Activated naive CD4-positive, alpha-beta T cell treated with anti-CD3 and anti-CD28 coated beads, Interleukin-2, amount 50 U/mL, for 72 hours (primary cell): ENCODE results near the gene PPARG. TPM values are rescaled to one million over a fixed set of nuclear protein-coding genes. Genes with fewer than 3 reads are reported as not detected.
"Not testable (repeated sequence)": the region's sequence is repeated elsewhere in the genome, so short reads cannot be mapped to it uniquely, and the experiment has no call there.

Experiments
- ATAC-seq, 2 donors: fragments of 150-1000 bp; cut with Tn5 transposase; 2 replicates each; pipeline ENCODE4 v1.10.0; 2021; ENCODE audit warnings: mild to moderate bottlenecking in 2 of 2, moderate library complexity in 2 of 2
- DNase-seq, 2 donors: peaks; one replicate each; pipeline ENCODE4 v3.0.0; 2021 to 2022; ENCODE audit warnings: low spot score in 2 of 2
- H3K27ac Mint-ChIP-seq, 2 donors: one replicate each; pipeline ENCODE4 v1.8.0; 2022; ENCODE audit warnings: mild to moderate bottlenecking in 2 of 2, mixed read lengths in 2 of 2
- H3K36me3 Mint-ChIP-seq, 2 donors: one replicate each; pipeline ENCODE4 v1.8.0; 2022; ENCODE audit warnings: mixed read lengths in 2 of 2
- H3K9me3 Mint-ChIP-seq, 2 donors: one replicate each; pipeline ENCODE4 v1.8.0; 2022; ENCODE audit warnings: mixed read lengths in 2 of 2
- total RNA-seq, 2 donors: library from RNA; stranded (reverse); gene quantifications; one replicate each; pipeline ENCODE4 v1.2.3, GENCODE V29; 2022

The PPARG gene
- total RNA-seq, 2 donors from 2014 or later: 0.14 TPM; not detected in 1

- no peak for DNase-seq
- H3K9me3 Mint-ChIP-seq: no peaks in the 10 kb centered on the region
- no peak overlapping the region for H3K27ac Mint-ChIP-seq
- ATAC-seq: no peak
- peaks cover 0 to 4% of the 10 kb centered on the region in 2 donors for H3K36me3 Mint-ChIP-seq
Observed at GRCh38 chr3:12447075-12447474, 158.2 kb downstream of the PPARG start.

DNA sequence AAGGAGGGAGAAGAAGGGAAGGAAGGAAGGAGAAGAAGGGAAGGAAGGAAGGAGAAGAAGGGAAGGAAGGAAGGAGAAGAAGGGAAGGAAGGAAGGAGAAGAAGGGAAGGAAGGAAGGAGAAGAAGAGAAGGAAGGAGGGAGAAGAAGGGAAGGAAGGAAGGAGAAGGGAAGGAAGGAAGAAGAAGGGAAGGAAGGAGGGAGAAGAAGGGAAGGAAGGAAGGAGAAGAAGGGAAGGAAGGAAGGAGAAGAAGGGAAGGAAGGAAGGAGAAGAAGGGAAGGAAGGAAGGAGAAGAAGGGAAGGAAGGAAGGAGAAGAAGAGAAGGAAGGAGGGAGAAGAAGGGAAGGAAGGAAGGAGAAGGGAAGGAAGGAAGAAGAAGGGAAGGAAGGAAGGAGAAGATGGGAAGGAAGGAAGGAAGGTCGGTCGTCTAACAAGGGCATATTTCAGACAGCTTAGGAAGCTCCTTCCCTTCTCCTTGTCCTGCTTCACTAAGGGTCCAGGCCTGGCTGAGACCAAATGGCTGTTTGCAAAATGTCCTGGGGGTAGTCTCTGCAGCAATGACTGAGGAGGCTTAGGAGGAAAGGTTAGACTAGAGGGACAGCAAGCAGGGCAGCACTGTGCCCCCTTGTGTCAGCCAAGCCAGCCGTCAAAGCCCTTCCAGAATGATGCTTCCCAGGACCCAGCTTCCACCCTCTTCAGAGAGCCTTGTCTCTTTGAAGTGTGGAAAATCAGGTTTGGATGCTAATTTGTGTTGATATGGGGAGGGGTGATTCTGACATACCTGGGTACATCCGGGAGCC is 159.7 kb downstream of the PPARG start:
- H3K27ac Mint-ChIP-seq, ATAC-seq, H3K9me3 Mint-ChIP-seq, H3K36me3 Mint-ChIP-seq, DNase-seq: not testable (repeated sequence)

DNA sequence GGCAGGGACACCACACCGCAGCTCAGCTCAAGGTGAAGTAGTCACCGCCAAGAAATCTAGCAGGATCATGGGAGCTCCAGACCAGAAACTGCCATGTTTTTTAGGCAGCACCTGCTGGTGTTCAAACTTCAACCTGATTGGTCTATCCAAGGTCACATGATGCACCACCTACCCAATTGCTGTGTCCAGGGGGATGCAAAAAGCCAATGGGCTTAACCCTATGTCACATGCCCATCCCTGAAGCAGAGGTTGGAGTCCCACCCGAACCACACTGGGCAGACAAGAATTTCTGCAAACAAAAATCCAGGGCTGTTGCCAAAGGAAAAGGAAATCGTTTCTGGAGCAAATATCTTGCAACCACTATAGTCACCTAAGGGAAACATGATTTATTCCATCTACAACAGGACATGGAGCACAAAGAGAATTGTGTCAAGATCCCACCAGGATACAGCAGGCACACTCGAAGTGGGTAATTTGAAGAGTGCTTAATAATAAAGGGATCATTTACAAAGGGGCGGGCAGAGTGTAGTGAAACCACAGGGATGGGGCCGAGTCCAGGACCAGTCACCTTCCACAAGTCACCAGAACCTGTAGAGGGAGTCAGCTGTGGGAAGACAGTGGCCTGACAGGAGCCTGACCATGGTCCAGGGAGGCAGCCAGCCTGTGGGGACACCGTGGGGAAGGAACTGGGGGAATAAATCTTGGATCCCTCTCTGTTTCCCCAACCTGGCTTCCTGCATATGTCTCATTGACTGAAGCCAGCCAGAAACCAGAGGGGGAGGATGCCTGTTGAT is 161.2 kb downstream of the PPARG start:
- Mint-ChIP-seq H3K27ac (peak overlapping the region in 1 of 2 donors; percentile 12), H3K9me3 (no peaks in the 10 kb centered on the region), H3K36me3 (peaks cover 0 to 4% of the 10 kb centered on the region in 2 donors)
- DNase-seq (no peak), ATAC-seq (no peak)

GRCh38 chr3:12451481-12451880 is 162.6 kb downstream of the PPARG start:
- Mint-ChIP-seq H3K36me3 (peaks cover 0 to 4% of the 10 kb centered on the region in 2 donors), H3K27ac (no peak overlapping the region), H3K9me3 (no peaks in the 10 kb centered on the region)
- ATAC-seq: no peak
- no peak for DNase-seq

DNA sequence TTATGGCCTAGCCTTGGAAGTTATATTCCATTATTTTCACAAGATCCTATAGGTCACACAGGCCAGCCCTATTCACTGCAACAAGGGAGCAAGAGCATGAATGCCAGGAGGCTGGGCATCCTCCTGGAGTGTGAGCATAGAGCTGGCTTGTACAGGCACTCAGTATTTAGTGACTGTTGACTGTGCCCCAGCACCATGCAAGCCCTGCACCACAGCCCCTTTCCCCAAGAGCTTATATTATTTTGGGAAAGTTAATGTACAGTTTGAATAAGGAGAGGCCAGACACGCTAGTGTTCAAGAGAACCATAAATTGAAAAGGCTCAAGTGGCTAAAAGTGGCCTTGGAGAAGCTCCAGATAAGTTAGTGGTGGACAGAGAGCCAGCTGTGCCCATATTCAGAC is 163.1 kb downstream of the PPARG start:
- H3K9me3 Mint-ChIP-seq: no peaks in the 10 kb centered on the region
- no peak overlapping the region for H3K27ac Mint-ChIP-seq
- DNase-seq: no peak
- peaks cover 0 to 4% of the 10 kb centered on the region in 2 donors for H3K36me3 Mint-ChIP-seq
- ATAC-seq: no peak

GRCh38 chr3:12452361-12453330 is 163.8 kb downstream of the PPARG start:
- no peak for DNase-seq
- H3K9me3 Mint-ChIP-seq: no peaks in the 10 kb centered on the region
- H3K27ac Mint-ChIP-seq: no peak overlapping the region
- no peak for ATAC-seq
- peaks cover 0 to 4% of the 10 kb centered on the region in 2 donors for H3K36me3 Mint-ChIP-seq

DNA sequence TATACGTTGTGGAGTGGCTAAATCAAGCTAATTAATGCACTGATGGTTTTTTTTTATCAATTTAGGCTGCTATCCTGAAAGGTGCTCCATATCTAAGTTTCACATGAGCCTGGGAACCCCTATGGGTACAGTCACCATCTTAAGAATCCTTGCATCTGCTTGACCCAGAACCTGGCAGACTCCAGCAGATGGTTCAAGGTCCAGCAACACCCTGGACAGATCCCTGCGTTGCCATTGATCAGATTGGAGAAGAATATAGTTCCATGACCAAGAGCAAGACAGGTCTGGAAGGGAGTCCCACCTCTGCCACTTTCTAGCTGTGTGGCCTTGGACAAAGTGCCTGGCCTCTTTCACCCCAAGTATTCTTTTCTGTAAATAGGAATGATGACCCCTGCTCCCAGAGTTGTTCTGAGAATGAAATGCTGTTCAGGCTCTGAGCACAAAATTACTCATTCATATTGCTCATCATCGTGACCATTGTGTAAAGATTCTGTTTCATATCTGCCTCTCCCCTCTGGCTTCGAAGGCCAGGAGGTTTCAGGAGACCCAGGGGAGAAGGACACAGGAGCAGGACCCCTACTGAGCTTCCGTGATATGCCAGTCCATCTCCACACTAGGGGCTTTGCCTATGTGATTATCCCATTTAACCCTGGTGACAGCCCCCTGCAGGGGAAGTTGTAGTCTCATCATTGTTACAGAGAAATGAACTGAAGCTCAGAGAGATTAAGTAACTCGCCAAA is 165.4 kb downstream of the PPARG start:
- DNase-seq (no peak), ATAC-seq (peak; percentile 46 to 75)
- H3K36me3 Mint-ChIP-seq: peaks cover 0 to 4% of the 10 kb centered on the region in 2 donors
- H3K9me3 Mint-ChIP-seq: no peaks in the 10 kb centered on the region
- peak overlapping the region in 1 of 2 donors; percentile 73 for H3K27ac Mint-ChIP-seq

- peak; percentile 16 to 55 for ATAC-seq
- H3K27ac Mint-ChIP-seq: peak overlapping the region in 1 of 2 donors; percentile 73
- H3K36me3 Mint-ChIP-seq: peaks cover 0 to 4% of the 10 kb centered on the region in 2 donors
- no peak for DNase-seq
- H3K9me3 Mint-ChIP-seq: no peaks in the 10 kb centered on the region
Observed at GRCh38 chr3:12454816-12455121, 165.9 kb downstream of the PPARG start.

GRCh38 chr3:12455740-12456139 is 166.9 kb downstream of the PPARG start:
- DNase-seq (no peak), ATAC-seq (no peak)
- peaks cover 0 to 4% of the 10 kb centered on the region in 2 donors for H3K36me3 Mint-ChIP-seq
- H3K9me3 Mint-ChIP-seq: no peaks in the 10 kb centered on the region
- H3K27ac Mint-ChIP-seq: no peak overlapping the region

DNA sequence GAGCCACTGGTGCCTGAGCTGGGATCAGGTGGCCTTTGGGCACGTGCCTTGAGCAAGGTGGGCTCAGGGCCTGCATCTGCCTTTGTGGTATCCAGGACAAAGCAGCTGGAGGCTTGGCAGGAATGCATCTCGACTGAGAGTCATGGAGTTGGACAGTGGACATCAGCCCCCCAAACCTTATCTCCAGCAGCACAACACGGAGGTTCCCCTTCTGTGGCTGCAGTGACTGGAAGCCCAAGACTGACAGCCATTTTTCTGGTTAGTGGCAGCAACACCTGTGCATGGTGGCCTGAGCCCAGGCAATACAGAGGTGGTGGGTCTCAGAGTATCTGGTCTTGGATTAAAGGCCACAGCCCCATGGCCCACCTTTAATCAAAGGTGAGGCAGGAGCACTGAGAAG is 167.6 kb downstream of the PPARG start:
- Mint-ChIP-seq H3K9me3 (no peaks in the 10 kb centered on the region), H3K36me3 (peaks cover 0 to 4% of the 10 kb centered on the region in 2 donors), H3K27ac (no peak overlapping the region)
- ATAC-seq (no peak), DNase-seq (no peak)

GRCh38 chr3:12457380-12457779 is 168.5 kb downstream of the PPARG start:
- not testable (repeated sequence) for DNase-seq, H3K36me3 Mint-ChIP-seq, H3K9me3 Mint-ChIP-seq, ATAC-seq, H3K27ac Mint-ChIP-seq

DNA sequence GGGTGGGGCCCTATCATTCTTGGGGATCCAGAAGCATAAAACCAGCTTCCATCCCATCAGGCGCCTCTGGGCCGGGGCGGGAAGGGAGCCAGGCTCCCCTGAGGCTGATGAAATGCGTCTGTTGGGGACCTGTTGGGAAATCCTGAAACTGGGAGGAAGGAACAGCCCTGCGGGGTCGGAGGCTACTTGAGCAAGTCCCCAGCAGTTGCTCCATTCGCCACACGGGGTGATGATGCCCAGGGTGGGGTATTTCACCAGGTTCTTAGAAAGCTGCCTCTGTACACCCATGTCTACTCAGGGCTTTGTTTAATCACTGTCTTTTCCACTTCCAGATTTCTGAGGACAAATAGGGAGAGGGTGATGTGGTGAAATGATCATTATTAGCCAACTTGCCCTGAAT is 170.0 kb downstream of the PPARG start:
- H3K36me3 Mint-ChIP-seq: no peaks in the 10 kb centered on the region
- ATAC-seq (no peak), DNase-seq (no peak)
- no peak overlapping the region for H3K27ac Mint-ChIP-seq
- H3K9me3 Mint-ChIP-seq: no peaks in the 10 kb centered on the region

- Mint-ChIP-seq H3K9me3 (no peaks in the 10 kb centered on the region), H3K36me3 (no peaks in the 10 kb centered on the region), H3K27ac (no peak overlapping the region)
- DNase-seq: no peak
- no peak for ATAC-seq
Observed at GRCh38 chr3:12460127-12460526, 171.3 kb downstream of the PPARG start.

DNA sequence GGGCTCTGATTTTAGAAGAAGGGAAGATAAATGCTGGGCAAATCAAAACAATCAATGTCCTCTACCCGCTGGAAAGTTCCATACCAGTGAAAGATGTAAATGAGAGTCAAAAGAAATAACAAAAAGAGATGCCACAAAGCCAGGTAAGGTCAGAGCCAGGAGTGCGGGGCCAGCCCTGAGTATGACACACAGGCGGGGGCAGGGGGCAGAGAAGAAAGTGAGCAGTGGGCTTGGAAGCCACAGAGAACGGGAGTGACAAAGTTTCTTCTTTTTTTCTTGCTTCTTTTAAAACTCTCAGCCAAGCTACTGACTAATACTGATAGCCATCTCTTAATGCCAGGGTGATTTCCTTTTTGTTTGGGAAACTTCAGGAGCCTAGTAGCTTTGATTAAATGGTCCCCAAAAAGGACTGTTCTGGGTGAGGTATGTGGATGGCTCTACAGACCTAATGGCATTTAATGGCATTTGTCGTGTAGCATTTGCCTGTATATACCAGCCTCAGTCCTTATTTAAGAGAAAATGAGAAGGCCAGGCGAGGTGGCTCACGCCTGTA is 172.3 kb downstream of the PPARG start:
- H3K27ac Mint-ChIP-seq: peak overlapping the region in 1 of 2 donors; percentile 12
- DNase-seq: peak in 1 of 2 donors; percentile 42
- no peaks in the 10 kb centered on the region for H3K36me3 Mint-ChIP-seq
- ATAC-seq: peak; percentile 77 to 90
- no peaks in the 10 kb centered on the region for H3K9me3 Mint-ChIP-seq

DNA sequence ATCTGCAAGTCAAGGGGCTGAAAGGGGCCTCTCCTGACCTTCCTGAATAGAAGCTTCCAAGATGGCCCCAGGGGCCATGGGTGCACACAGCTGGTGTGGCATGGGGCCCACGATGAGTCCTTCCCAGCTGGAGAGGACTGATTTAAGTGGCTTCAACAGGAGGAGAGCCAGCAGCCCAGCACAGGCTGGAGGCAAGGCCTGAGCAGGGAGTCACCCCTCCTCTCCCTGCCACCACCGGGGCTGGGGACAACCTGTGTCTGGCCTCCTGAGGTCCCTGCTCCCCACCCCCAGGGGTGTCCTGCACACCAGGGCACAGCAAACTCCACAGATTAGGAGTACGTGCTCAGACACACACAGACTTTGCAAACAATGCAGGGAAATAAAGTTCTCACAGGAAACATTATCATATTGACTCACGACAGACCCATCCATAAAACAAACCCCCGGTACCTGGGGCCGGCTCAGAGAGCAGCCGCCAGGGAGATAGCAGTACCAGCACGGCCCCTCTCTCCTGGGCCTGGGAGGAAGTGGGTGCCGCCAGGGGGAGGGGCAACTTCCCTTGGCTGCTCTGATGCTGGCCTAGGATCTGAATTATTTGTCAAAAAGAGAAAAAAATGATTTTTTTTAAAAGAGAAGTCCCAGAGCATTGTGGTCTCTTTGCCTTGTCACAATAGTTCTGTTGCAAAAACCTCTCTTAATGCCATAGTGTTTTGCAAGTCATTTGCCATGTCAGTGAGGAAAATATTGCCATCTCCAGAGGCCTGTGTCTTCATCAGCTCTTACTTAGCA is 173.5 kb downstream of the PPARG start:
- no peaks in the 10 kb centered on the region for H3K36me3 Mint-ChIP-seq
- DNase-seq: no peak
- ATAC-seq: peak; percentile 46 to 60

More for the DNA sequence above, 173.5 kb downstream of the PPARG start:
- Mint-ChIP-seq H3K9me3 (no peaks in the 10 kb centered on the region), H3K27ac (peak overlapping the region; percentile 61 to 70)
